ENCODE measurements around the gene RLF.

DNA sequence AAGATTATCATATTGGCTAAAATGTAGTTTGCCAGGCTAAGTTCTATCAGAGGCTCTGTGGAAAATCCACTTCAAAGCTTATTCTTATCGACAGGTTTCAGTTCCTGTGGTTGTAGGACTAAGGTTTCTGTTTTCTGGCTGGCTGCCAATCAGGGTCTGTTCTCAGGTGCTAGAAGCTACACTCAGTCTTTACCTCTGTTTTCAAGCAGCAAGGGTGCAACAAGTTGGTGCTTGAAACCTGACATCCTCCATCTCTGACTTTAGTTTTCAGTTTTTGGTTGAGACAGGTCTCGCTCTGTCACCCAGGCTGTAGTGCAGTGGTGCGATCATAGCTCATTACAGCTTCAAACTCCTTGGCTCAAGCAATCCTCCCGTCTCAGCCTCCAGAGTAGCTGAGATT, 71.3 kb downstream of the RLF start:
- TF ChIP-seq FOXS1 (CRISPR knock-in tag; IDR thresholded peaks at IDR 0.05) = no peak
- no peak for TF ChIP-seq POLR2A (IDR thresholded peaks at IDR 0.05; ENCODE audit: low read length)
- TF ChIP-seq, protein P1, sequence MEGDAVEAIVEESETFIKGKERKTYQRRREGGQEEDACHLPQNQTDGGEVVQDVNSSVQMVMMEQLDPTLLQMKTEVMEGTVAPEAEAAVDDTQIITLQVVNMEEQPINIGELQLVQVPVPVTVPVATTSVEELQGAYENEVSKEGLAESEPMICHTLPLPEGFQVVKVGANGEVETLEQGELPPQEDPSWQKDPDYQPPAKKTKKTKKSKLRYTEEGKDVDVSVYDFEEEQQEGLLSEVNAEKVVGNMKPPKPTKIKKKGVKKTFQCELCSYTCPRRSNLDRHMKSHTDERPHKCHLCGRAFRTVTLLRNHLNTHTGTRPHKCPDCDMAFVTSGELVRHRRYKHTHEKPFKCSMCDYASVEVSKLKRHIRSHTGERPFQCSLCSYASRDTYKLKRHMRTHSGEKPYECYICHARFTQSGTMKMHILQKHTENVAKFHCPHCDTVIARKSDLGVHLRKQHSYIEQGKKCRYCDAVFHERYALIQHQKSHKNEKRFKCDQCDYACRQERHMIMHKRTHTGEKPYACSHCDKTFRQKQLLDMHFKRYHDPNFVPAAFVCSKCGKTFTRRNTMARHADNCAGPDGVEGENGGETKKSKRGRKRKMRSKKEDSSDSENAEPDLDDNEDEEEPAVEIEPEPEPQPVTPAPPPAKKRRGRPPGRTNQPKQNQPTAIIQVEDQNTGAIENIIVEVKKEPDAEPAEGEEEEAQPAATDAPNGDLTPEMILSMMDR (IDR thresholded peaks at IDR 0.05) = no peak
- TF ChIP-seq PHF8 (IDR thresholded peaks at IDR 0.05; ENCODE audit: borderline replicate concordance, low read depth) = no peak
- no peak for TF ChIP-seq ZSCAN20 (CRISPR knock-in tag; IDR thresholded peaks at IDR 0.05)
- TF ChIP-seq RCOR1 (IDR thresholded peaks at IDR 0.05; ENCODE audit: low read depth, low read length) = no peak
- no peak for TF ChIP-seq RARB (CRISPR knock-in tag; IDR thresholded peaks at IDR 0.05)
- TF ChIP-seq, protein P2, sequence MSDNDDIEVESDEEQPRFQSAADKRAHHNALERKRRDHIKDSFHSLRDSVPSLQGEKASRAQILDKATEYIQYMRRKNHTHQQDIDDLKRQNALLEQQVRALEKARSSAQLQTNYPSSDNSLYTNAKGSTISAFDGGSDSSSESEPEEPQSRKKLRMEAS (IDR thresholded peaks at IDR 0.05) = no peak
- TF ChIP-seq, protein P3, sequence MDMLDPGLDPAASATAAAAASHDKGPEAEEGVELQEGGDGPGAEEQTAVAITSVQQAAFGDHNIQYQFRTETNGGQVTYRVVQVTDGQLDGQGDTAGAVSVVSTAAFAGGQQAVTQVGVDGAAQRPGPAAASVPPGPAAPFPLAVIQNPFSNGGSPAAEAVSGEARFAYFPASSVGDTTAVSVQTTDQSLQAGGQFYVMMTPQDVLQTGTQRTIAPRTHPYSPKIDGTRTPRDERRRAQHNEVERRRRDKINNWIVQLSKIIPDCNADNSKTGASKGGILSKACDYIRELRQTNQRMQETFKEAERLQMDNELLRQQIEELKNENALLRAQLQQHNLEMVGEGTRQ (IDR thresholded peaks at IDR 0.05) = no peak
- no peak for TF ChIP-seq JUNB (IDR thresholded peaks at IDR 0.05)
- no peak for TF ChIP-seq MYC (IDR thresholded peaks at IDR 0.05; ENCODE audit: borderline replicate concordance, low read length)
- TF ChIP-seq EP300 (IDR thresholded peaks at IDR 0.05) = no peak
- no peak for TF ChIP-seq ESRRA (IDR thresholded peaks at IDR 0.05; ENCODE audit: borderline replicate concordance, low read length)
- no peak for TF ChIP-seq HEYL (CRISPR knock-in tag; IDR thresholded peaks at IDR 0.05)
